Panc1 (cell line): ENCODE measurements around the gene PTTG1IP. TPM values are rescaled to one million over a fixed set of nuclear protein-coding genes. Genes with fewer than 3 reads are reported as not detected.

ENCODE experiments used
- ATAC-seq: fragments of 200-7000 bp; cut with Tn5 transposase; 2 replicates; pipeline ENCODE4 v1.9.1; 2020; ENCODE audit warnings: mild to moderate bottlenecking, moderate library complexity
- BruUV-seq: library from RNA; stranded (reverse); fragments of 400-500 nt; replicated peaks from 2 replicates; lab custom pipeline; 2021; lab: Mats Ljungman, UMichigan
- CTCF ChIA-PET: fragments of 300-600 bp; sonication (Branson Sonifier 250); formaldehyde crosslinking; loops from one replicate; lab custom pipeline; 2022; ENCODE audit warnings: antibody characterized with exemption; lab: Charles Lee
- POLR2A ChIA-PET: fragments of 300-600 bp; sonication (Branson Sonifier 250); formaldehyde crosslinking; loops from one replicate; lab custom pipeline; 2022; ENCODE audit warnings: antibody characterized with exemption; lab: Charles Lee
- DNase-seq: peaks from one replicate; pipeline ENCODE4 v3.0.0-alpha.2; 2010; ENCODE audit warnings: low read depth, low spot score
- H3K27ac ChIP-seq: 2 replicates; pipeline ENCODE4 v1.5.1; 2011; ENCODE audit warnings: mild to moderate bottlenecking, low read length, inconsistent platforms
- H3K27me3 ChIP-seq: fragments of 200-500 bp; sonication (Bioruptor generic); 2 replicates; pipeline ENCODE4 v1.6.0; 2014; ENCODE audit warnings: low read length, inconsistent platforms; ENCODE audit not compliant: control insufficient read depth, insufficient read depth
- H3K36me3 ChIP-seq: fragments of 200-500 bp; sonication (Bioruptor generic); 2 replicates; pipeline ENCODE4 v1.5.1; 2014; ENCODE audit warnings: inconsistent platforms, mild to moderate bottlenecking, low read length, moderate library complexity; ENCODE audit not compliant: control insufficient read depth, insufficient read depth
- H3K4me1 ChIP-seq: 2 replicates; pipeline ENCODE4 v1.5.1; 2011; ENCODE audit warnings: inconsistent platforms, mild to moderate bottlenecking, low read length, moderate library complexity; ENCODE audit not compliant: control insufficient read depth, insufficient read depth
- H3K4me3 ChIP-seq, 2 experiments: 2 replicates each; pipeline ENCODE4 v1.5.1; 2011 to 2012; ENCODE audit warnings: low read depth in 2 of 2, low read length in 2 of 2, mild to moderate bottlenecking in 2 of 2, inconsistent platforms in 1 of 2, moderate library complexity in 1 of 2
- H3K9me3 ChIP-seq: fragments of 200-500 bp; sonication (Bioruptor generic); 2 replicates; pipeline ENCODE4 v1.5.1; 2014; ENCODE audit warnings: low read depth, mild to moderate bottlenecking, inconsistent platforms, low read length, moderate library complexity; ENCODE audit not compliant: control insufficient read depth, insufficient read depth
- CTCF ChIP-seq: fragments of 450-650 bp; IDR thresholded peaks from 2 replicates; pipeline ENCODE4 v1.5.1; 2017; ENCODE audit warnings: mild to moderate bottlenecking
- POLR2AphosphoS5 ChIP-seq: IDR thresholded peaks from 2 replicates; pipeline ENCODE4 v1.6.1; 2012; ENCODE audit warnings: mild to moderate bottlenecking, low read depth, low read length, moderate library complexity
- SIN3A ChIP-seq: IDR thresholded peaks from 2 replicates; pipeline ENCODE4 v1.6.1; 2012; ENCODE audit warnings: low read depth, mild to moderate bottlenecking, low read length, moderate library complexity, borderline replicate concordance; ENCODE audit not compliant: insufficient read depth
- TCF7L2 ChIP-seq: IDR thresholded peaks from 2 replicates; pipeline ENCODE4 v1.6.1; 2011; ENCODE audit warnings: mild to moderate bottlenecking, low read depth, low read length, inconsistent platforms
- in situ Hi-C: cut with HindIII; loops from 2 replicates; pipeline ENCODE4 v1.10.0; 2016; ENCODE audit warnings: low sequenced_read_pairs, low pct_unique_long_range_greater_than_20kb
- intact Hi-C: fragments of 100-400 bp; cut with micrococcal nuclease; formaldehyde crosslinking; loops from one replicate; pipeline ENCODE4 v1.10.0; 2022; ENCODE audit not compliant: unreplicated experiment
- total RNA-seq: library from RNA; stranded (reverse); gene quantifications from one replicate; pipeline ENCODE4 v1.2.1, GENCODE V29; 2021; ENCODE audit not compliant: unreplicated experiment
- TF ChIP-seq, protein P1 (sequence below), 2 experiments: IDR thresholded peaks; 2 replicates each; pipeline ENCODE4 v1.6.1; 2011 to 2012; ENCODE audit warnings: low read depth in 2 of 2, control low read depth in 1 of 2, low read length in 1 of 2, mild to moderate bottlenecking in 1 of 2, moderate library complexity in 1 of 2; ENCODE audit not compliant: insufficient read depth in 1 of 2

The PTTG1IP gene
- total RNA-seq, 1 experiment from 2014 or later: 226 TPM

DNA sequence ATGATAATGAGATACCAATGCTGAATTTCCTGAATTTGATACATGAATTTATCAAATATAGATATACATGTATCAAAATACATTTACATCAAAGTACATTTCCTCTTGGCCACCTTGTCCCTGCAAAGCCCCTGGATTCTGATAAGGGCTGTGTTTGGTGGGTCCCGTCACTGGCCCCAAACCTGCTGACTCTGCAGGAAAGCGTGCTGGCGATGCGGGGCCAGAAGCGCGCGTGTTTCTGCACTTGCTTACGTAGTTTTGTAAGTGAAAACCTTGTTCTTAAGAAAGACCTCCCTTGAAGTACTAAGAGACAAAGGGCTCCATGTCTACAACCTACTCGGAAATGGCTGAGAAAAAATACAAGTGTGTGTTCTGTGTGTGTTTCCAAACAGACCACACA lies 36.2 kb upstream of the PTTG1IP start:
- H3K27ac ChIP-seq: no peak overlapping the region
- CTCF ChIA-PET: no interaction called here

DNA sequence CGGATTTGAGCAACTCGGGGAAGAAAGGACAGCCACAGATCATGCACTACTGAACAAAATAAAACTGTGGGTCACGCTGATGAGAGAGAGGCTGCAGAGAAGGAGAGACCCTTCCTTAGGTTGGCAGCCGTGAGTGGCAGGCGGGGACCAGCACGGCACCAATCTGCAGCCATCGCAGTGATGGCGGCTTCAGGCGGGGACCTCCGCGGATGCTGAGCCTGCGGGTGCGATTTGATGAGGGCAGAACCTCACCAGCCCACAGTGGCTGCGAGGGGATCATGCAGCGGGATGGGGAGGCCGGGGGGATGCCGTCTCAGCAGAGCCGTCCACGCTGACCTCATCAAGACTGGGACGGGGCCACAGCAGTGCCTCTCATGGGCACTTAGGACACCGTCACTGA lies 35.4 kb upstream of the PTTG1IP start:
- H3K27me3 ChIP-seq: no peaks in the 10 kb centered on the region
- TF ChIP-seq, protein P1, sequence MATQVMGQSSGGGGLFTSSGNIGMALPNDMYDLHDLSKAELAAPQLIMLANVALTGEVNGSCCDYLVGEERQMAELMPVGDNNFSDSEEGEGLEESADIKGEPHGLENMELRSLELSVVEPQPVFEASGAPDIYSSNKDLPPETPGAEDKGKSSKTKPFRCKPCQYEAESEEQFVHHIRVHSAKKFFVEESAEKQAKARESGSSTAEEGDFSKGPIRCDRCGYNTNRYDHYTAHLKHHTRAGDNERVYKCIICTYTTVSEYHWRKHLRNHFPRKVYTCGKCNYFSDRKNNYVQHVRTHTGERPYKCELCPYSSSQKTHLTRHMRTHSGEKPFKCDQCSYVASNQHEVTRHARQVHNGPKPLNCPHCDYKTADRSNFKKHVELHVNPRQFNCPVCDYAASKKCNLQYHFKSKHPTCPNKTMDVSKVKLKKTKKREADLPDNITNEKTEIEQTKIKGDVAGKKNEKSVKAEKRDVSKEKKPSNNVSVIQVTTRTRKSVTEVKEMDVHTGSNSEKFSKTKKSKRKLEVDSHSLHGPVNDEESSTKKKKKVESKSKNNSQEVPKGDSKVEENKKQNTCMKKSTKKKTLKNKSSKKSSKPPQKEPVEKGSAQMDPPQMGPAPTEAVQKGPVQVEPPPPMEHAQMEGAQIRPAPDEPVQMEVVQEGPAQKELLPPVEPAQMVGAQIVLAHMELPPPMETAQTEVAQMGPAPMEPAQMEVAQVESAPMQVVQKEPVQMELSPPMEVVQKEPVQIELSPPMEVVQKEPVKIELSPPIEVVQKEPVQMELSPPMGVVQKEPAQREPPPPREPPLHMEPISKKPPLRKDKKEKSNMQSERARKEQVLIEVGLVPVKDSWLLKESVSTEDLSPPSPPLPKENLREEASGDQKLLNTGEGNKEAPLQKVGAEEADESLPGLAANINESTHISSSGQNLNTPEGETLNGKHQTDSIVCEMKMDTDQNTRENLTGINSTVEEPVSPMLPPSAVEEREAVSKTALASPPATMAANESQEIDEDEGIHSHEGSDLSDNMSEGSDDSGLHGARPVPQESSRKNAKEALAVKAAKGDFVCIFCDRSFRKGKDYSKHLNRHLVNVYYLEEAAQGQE (IDR thresholded peaks at IDR 0.05; ENCODE audit: insufficient read depth in 1 of 2, low read depth in 2 of 2, low read length in 1 of 2): no peak
- TF ChIP-seq CTCF (no peak), TCF7L2 (no peak), SIN3A (no peak), POLR2AphosphoS5 (no peak)
- H3K27ac ChIP-seq: no peak overlapping the region
- CTCF ChIA-PET: no interaction called here
- no peak overlapping the region for H3K4me3 ChIP-seq
- intact Hi-C loops (no loop called here), in situ Hi-C loops (no loop called here)
- no TSS peak for BruUV-seq
- H3K9me3 ChIP-seq: no peaks in the 10 kb centered on the region
- no peaks in the 10 kb centered on the region for H3K36me3 ChIP-seq
- POLR2A ChIA-PET: no interaction called here
- ATAC-seq: no peak
- DNase-seq: no peak
- H3K4me1 ChIP-seq: peaks cover 24% of the 10 kb centered on the region

More for the DNA sequence above, 36.2 kb upstream of the PTTG1IP start:
- TF ChIP-seq SIN3A: no peak
- TF ChIP-seq POLR2AphosphoS5: no peak
- TF ChIP-seq TCF7L2: no peak
- TF ChIP-seq, protein P1 (IDR thresholded peaks at IDR 0.05; ENCODE audit: insufficient read depth in 1 of 2, low read depth in 2 of 2, low read length in 1 of 2): no peak
- no peak for TF ChIP-seq CTCF
- Histone ChIP-seq H3K4me1 (peaks cover 32% of the 10 kb centered on the region), H3K4me3 (no peak overlapping the region), H3K36me3 (no peaks in the 10 kb centered on the region), H3K27me3 (no peaks in the 10 kb centered on the region), H3K9me3 (no peaks in the 10 kb centered on the region)
- in situ Hi-C loops: no loop called here
- BruUV-seq: no TSS peak
- no peak for DNase-seq
- ATAC-seq: no peak
- POLR2A ChIA-PET: no interaction called here
- intact Hi-C loops: no loop called here
